GM18499 (cell line): ENCODE data around the gene RAB22A.

Experiments used
- ATAC-seq: cut with Tn5 transposase; IDR thresholded peaks from one replicate; pipeline ENCODE4 v1.9.1; 2021; ENCODE audit warnings: moderate number of reproducible peaks; ENCODE audit not compliant: insufficient read depth, unreplicated experiment

Gene RAB22A

GRCh38 chr20:58300321-58300720, 9.2 kb upstream of the RAB22A start:
- ATAC-seq = no peak

GRCh38 chr20:58303547-58303946, 6.0 kb upstream of the RAB22A start:
- ATAC-seq = no peak

- ATAC-seq = no peak
Measured at GRCh38 chr20:58305061-58305460, 4.5 kb upstream of the RAB22A start.

GRCh38 chr20:58306421-58307261, 2.9 kb upstream of the RAB22A start:
- ATAC-seq = no peak

GRCh38 chr20:58307270-58307669, 2.2 kb upstream of the RAB22A start:
- no peak for ATAC-seq

- ATAC-seq = no peak
Measured at GRCh38 chr20:58308290-58308679, 1.2 kb upstream of the RAB22A start.

- no peak for ATAC-seq
Measured at GRCh38 chr20:58308680-58309527, 611 bp upstream of the RAB22A start.

- ATAC-seq = no peak
Measured at GRCh38 chr20:58310291-58310782, 822 bp downstream of the RAB22A start.

- no peak for ATAC-seq
Measured at GRCh38 chr20:58312836-58313235, 3.3 kb downstream of the RAB22A start.

- ATAC-seq = no peak
Measured at GRCh38 chr20:58313396-58313795, 3.9 kb downstream of the RAB22A start.

GRCh38 chr20:58321205-58321604, 11.7 kb downstream of the RAB22A start:
- no peak for ATAC-seq

GRCh38 chr20:58322083-58322482, 12.6 kb downstream of the RAB22A start:
- ATAC-seq = no peak

- ATAC-seq = no peak
Measured at GRCh38 chr20:58325912-58326311, 16.4 kb downstream of the RAB22A start.

- ATAC-seq = no peak
Measured at GRCh38 chr20:58327211-58327610, 17.7 kb downstream of the RAB22A start.

- ATAC-seq = no peak
Measured at GRCh38 chr20:58328836-58329235, 19.3 kb downstream of the RAB22A start.

GRCh38 chr20:58329711-58330110, 20.2 kb downstream of the RAB22A start:
- ATAC-seq = no peak

- ATAC-seq = no peak
Measured at GRCh38 chr20:58330249-58330648, 20.7 kb downstream of the RAB22A start.

GRCh38 chr20:58330687-58331086, 21.2 kb downstream of the RAB22A start:
- no peak for ATAC-seq

- no peak for ATAC-seq
Measured at GRCh38 chr20:58331961-58332551, 22.5 kb downstream of the RAB22A start.

GRCh38 chr20:58339741-58340140, 30.2 kb downstream of the RAB22A start:
- no peak for ATAC-seq

- no peak for ATAC-seq
Measured at GRCh38 chr20:58340151-58340550, 30.6 kb downstream of the RAB22A start.
